Measurements from ENCODE around the gene TOR4A. TPM values are rescaled to one million over a fixed set of nuclear protein-coding genes. Genes with fewer than 3 reads are reported as not detected.
A peak's percentile ranks its signal among the peaks of the same experiment; 100 is the strongest.

The TOR4A gene
- total and polyA plus RNA-seq, 2 experiments from 2014 or later: 4.1 to 29.6 TPM

DNA sequence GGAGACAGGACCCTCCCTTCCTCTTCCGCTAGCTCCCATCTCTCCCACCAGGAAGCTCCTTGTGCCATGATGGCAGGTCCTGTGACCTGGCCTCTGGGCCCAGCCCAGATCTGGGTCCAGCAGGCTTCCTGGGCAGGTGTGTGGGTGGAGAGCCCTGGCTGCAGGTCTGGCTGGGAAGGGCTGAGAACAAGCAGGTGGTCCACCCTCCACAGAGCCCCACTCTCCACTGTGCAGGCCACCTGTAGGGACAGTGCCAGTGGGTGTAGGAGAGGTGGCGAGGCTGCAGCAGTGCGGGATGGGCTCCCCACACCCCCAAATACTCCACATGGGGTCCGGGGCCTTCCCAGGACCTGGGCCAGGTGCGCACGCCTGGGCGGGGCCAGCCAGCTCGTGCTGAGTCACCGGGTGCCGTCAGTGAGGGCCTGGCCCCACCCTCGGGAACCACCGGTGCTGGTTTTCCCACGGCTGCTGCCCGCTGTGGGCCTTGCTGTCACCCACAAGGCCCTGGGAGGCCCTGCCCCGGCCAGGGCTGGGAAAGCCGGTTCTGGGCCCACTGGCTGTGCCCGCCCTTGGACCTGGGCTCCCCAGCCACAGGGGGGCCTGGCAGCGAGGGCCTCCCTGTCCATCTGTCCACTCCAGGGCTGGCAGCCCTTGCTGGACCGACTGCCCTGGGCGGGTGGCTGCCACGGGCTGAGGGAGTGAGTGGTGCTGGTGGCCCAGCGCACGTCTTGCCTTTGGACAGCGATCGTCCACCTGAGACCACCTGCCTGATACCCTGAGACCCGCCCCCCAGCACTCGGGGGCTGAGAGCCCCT, 33.9 kb downstream of the TOR4A start:
- H3K4me2 ChIP-seq (ENCODE audit: unreplicated experiment): no peak overlapping the region

GRCh38 chr9:137311986-137312851, 34.7 kb downstream of the TOR4A start:
- no peaks in the 10 kb centered on the region for H3K9me2 ChIP-seq (ENCODE audit: insufficient read depth)
- no peak overlapping the region for H2AFZ ChIP-seq
- no peak overlapping the region for H3K9ac ChIP-seq
- H4K20me1 ChIP-seq (ENCODE audit: insufficient read depth): no peaks in the 10 kb centered on the region
- no peak overlapping the region for H3K4me3 ChIP-seq
- H3K4me1 ChIP-seq (ENCODE audit: insufficient read depth): no peaks in the 10 kb centered on the region
- 63% methylated on average over 23 to 28 of the region's 28 CpGs for WGBS, 2 experiments (ENCODE audit: low coverage in 1 of 2, low lambda C conversion rate in 2 of 2, missing lambda C conversion rate in 2 of 2)
- H3K36me3 ChIP-seq (ENCODE audit: low read depth): no peaks in the 10 kb centered on the region
- no peak for TF ChIP-seq EZH2 (IDR thresholded peaks at IDR 0.05; ENCODE audit: insufficient read depth, poor library complexity, severe bottlenecking)
- TF ChIP-seq EZH2phosphoT487 (IDR thresholded peaks at IDR 0.05; ENCODE audit: insufficient read depth, low read depth): no peak
- no peaks in the 10 kb centered on the region for H3K9me3 ChIP-seq (ENCODE audit: low read depth)
- no peak for DNase-seq
- no peaks in the 10 kb centered on the region; the same call in 1 of the 2 replicates for H3K27me3 ChIP-seq (replicated peaks; ENCODE audit: insufficient read depth)
- in situ Hi-C loops (cut with MboI): no loop called here
- H3K4me2 ChIP-seq (ENCODE audit: unreplicated experiment): no peak overlapping the region
- H3K27ac ChIP-seq: no peak overlapping the region
- no peaks in the 10 kb centered on the region for H3K79me2 ChIP-seq (ENCODE audit: insufficient read depth)
- no peaks in the 10 kb centered on the region for H3F3A ChIP-seq (ENCODE audit: insufficient read depth)

More for the DNA sequence above, 33.9 kb downstream of the TOR4A start:
- H3F3A ChIP-seq (ENCODE audit: insufficient read depth): no peaks in the 10 kb centered on the region
- no peaks in the 10 kb centered on the region; the same call in 1 of the 2 replicates for H3K27me3 ChIP-seq (replicated peaks; ENCODE audit: insufficient read depth)
- H4K20me1 ChIP-seq (ENCODE audit: insufficient read depth): no peaks in the 10 kb centered on the region
- no peaks in the 10 kb centered on the region for H3K4me1 ChIP-seq (ENCODE audit: insufficient read depth)
- H3K9me2 ChIP-seq (ENCODE audit: insufficient read depth): no peaks in the 10 kb centered on the region
- H3K27ac ChIP-seq: no peak overlapping the region
- no peaks in the 10 kb centered on the region for H3K79me2 ChIP-seq (ENCODE audit: insufficient read depth)
- in situ Hi-C loops (cut with MboI): no loop called here
- TF ChIP-seq EZH2 (IDR thresholded peaks at IDR 0.05; ENCODE audit: insufficient read depth, poor library complexity, severe bottlenecking): no peak
- no peak for TF ChIP-seq EZH2phosphoT487 (IDR thresholded peaks at IDR 0.05; ENCODE audit: insufficient read depth, low read depth)
- H3K4me3 ChIP-seq: no peak overlapping the region
- no peak overlapping the region for H2AFZ ChIP-seq
- WGBS, 2 experiments (ENCODE audit: low coverage in 1 of 2, low lambda C conversion rate in 2 of 2, missing lambda C conversion rate in 2 of 2): 60 to 64% methylated on average over 22 to 26 of the region's 27 CpGs
- H3K36me3 ChIP-seq (ENCODE audit: low read depth): no peaks in the 10 kb centered on the region
- H3K9me3 ChIP-seq (ENCODE audit: low read depth): no peaks in the 10 kb centered on the region
- DNase-seq: peak; percentile 53
- no peak overlapping the region for H3K9ac ChIP-seq

DNA sequence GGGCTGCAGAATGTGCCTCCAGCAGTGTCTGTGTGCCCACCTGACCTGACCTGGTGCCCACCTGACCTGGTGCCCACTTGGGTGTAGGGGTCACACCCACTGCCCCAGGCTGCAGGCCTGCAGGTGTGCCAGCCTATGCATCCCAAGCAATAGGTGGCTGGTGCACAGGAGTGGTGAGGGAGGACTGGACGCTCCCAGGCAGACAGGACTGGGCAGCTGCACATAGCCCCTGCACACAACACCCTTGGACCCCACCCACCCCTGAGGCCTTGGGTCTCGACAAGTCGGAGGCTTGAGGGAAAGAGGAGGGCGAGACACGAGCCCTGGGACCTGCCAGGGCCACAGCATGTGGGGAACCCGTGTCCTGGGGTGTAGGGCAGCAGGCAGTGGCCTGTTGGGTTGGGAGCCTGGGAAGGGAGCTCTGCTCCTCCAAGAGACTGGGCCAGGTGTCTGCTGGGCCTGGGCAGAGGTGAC, 35.4 kb downstream of the TOR4A start:
- H3K4me2 ChIP-seq (ENCODE audit: unreplicated experiment): no peak overlapping the region
- no peak overlapping the region for H3K27ac ChIP-seq
- TF ChIP-seq EZH2 (IDR thresholded peaks at IDR 0.05; ENCODE audit: insufficient read depth, poor library complexity, severe bottlenecking): no peak
- TF ChIP-seq EZH2phosphoT487 (IDR thresholded peaks at IDR 0.05; ENCODE audit: insufficient read depth, low read depth): no peak
- H2AFZ ChIP-seq: no peak overlapping the region
- no peaks in the 10 kb centered on the region for H3K79me2 ChIP-seq (ENCODE audit: insufficient read depth)
- H3F3A ChIP-seq (ENCODE audit: insufficient read depth): no peaks in the 10 kb centered on the region
- no peaks in the 10 kb centered on the region for H3K9me2 ChIP-seq (ENCODE audit: insufficient read depth)
- DNase-seq: no peak
- no peaks in the 10 kb centered on the region for H3K9me3 ChIP-seq (ENCODE audit: low read depth)
- H3K36me3 ChIP-seq (ENCODE audit: low read depth): no peaks in the 10 kb centered on the region
- H3K27me3 ChIP-seq (replicated peaks; ENCODE audit: insufficient read depth): no peaks in the 10 kb centered on the region
- H3K9ac ChIP-seq: no peak overlapping the region
- H3K4me1 ChIP-seq (ENCODE audit: insufficient read depth): no peaks in the 10 kb centered on the region
- 87 to 91% methylated on average over 6 of the region's 6 CpGs for WGBS, 2 experiments (ENCODE audit: low coverage in 1 of 2, low lambda C conversion rate in 2 of 2, missing lambda C conversion rate in 2 of 2)
- in situ Hi-C loops (cut with MboI): no loop called here
- no peaks in the 10 kb centered on the region for H4K20me1 ChIP-seq (ENCODE audit: insufficient read depth)
- H3K4me3 ChIP-seq: no peak overlapping the region

- no peak overlapping the region for H3K4me3 ChIP-seq
- no peak for DNase-seq
Observed at GRCh38 chr9:137313326-137313936, 35.9 kb downstream of the TOR4A start.

More at GRCh38 chr9:137313326-137313936, 35.9 kb downstream of the TOR4A start:
- in situ Hi-C loops (cut with MboI): no loop called here
- Histone ChIP-seq H3K4me2 (ENCODE audit: unreplicated experiment) (no peak overlapping the region), H3K9ac (no peak overlapping the region), H3K27ac (no peak overlapping the region), H3K4me1 (ENCODE audit: insufficient read depth) (no peaks in the 10 kb centered on the region), H3K79me2 (ENCODE audit: insufficient read depth) (no peaks in the 10 kb centered on the region), H3K9me2 (ENCODE audit: insufficient read depth) (no peaks in the 10 kb centered on the region), H3K27me3 (replicated peaks; ENCODE audit: insufficient read depth) (no peaks in the 10 kb centered on the region), H4K20me1 (ENCODE audit: insufficient read depth) (no peaks in the 10 kb centered on the region), H2AFZ (no peak overlapping the region), H3K36me3 (ENCODE audit: low read depth) (no peaks in the 10 kb centered on the region), H3K9me3 (ENCODE audit: low read depth) (no peaks in the 10 kb centered on the region), H3F3A (ENCODE audit: insufficient read depth) (no peaks in the 10 kb centered on the region)
- TF ChIP-seq EZH2 (IDR thresholded peaks at IDR 0.05; ENCODE audit: insufficient read depth, poor library complexity, severe bottlenecking) (no peak), EZH2phosphoT487 (IDR thresholded peaks at IDR 0.05; ENCODE audit: insufficient read depth, low read depth) (no peak)
- WGBS, 2 experiments (ENCODE audit: low coverage in 1 of 2, low lambda C conversion rate in 2 of 2, missing lambda C conversion rate in 2 of 2): 56 to 63% methylated on average over 9 of the region's 9 CpGs
